ENCODE results near the gene HNRNPH1. TPM values are rescaled to one million over a fixed set of nuclear protein-coding genes. Genes with fewer than 3 reads are reported as not detected.

The HNRNPH1 gene
- total RNA-seq, 1 donor from 2014 or later = 657 TPM

DNA sequence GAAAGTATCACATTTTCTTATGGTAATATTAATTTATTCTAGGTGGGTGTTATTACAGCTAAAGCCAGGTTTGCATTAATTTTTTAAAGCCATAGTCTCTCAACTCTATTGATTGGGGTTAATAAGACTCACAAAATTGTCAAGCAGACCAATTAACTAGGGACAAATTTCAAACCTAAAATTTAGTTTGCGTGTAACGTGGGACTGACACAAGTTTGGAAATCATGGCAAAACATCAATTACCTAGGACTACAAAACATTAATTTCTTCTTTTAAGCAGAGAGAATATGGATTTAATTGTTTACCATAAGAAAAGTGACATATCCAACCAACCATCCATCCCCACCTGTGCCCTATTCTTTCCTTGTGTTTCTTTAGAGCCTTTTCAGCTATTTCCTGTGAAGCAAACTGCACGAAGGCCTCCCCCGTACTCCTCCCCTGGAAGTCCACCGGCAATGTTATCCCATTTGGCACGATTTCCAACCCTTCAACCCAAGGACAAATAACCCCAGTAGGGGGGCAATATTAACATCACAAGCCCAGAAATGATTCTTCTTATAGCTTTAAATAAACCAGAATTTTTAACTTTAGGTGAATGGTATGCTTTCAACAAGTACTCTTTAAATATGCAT is 4.4 kb downstream of the HNRNPH1 start:
- FAIRE-seq = no peak
- TF ChIP-seq, protein P1, sequence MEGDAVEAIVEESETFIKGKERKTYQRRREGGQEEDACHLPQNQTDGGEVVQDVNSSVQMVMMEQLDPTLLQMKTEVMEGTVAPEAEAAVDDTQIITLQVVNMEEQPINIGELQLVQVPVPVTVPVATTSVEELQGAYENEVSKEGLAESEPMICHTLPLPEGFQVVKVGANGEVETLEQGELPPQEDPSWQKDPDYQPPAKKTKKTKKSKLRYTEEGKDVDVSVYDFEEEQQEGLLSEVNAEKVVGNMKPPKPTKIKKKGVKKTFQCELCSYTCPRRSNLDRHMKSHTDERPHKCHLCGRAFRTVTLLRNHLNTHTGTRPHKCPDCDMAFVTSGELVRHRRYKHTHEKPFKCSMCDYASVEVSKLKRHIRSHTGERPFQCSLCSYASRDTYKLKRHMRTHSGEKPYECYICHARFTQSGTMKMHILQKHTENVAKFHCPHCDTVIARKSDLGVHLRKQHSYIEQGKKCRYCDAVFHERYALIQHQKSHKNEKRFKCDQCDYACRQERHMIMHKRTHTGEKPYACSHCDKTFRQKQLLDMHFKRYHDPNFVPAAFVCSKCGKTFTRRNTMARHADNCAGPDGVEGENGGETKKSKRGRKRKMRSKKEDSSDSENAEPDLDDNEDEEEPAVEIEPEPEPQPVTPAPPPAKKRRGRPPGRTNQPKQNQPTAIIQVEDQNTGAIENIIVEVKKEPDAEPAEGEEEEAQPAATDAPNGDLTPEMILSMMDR (IDR thresholded peaks at IDR 0.05; ENCODE audit: insufficient read depth, low read length, severe bottlenecking) = no peak
- no peak overlapping the region for H3K4me3 ChIP-seq (ENCODE audit: low read depth, low read length)
- peaks cover 37% of the 10 kb centered on the region for H3K36me3 ChIP-seq (ENCODE audit: control insufficient read depth, insufficient read depth, low read length)
- no peaks in the 10 kb centered on the region for H3K27me3 ChIP-seq (ENCODE audit: control insufficient read depth, insufficient read depth, low read length)
- no peak for DNase-seq (ENCODE audit: low read depth)

GRCh38 chr5:179617930-179618329 is 5.5 kb downstream of the HNRNPH1 start:
- TF ChIP-seq, protein P1 (IDR thresholded peaks at IDR 0.05; ENCODE audit: insufficient read depth, low read length, severe bottlenecking) = no peak
- Histone ChIP-seq H3K27me3 (ENCODE audit: control insufficient read depth, insufficient read depth, low read length) (no peaks in the 10 kb centered on the region), H3K4me3 (ENCODE audit: low read depth, low read length) (no peak overlapping the region), H3K36me3 (ENCODE audit: control insufficient read depth, insufficient read depth, low read length) (peaks cover 42% of the 10 kb centered on the region)
- FAIRE-seq (no peak), DNase-seq (ENCODE audit: low read depth) (no peak)

DNA sequence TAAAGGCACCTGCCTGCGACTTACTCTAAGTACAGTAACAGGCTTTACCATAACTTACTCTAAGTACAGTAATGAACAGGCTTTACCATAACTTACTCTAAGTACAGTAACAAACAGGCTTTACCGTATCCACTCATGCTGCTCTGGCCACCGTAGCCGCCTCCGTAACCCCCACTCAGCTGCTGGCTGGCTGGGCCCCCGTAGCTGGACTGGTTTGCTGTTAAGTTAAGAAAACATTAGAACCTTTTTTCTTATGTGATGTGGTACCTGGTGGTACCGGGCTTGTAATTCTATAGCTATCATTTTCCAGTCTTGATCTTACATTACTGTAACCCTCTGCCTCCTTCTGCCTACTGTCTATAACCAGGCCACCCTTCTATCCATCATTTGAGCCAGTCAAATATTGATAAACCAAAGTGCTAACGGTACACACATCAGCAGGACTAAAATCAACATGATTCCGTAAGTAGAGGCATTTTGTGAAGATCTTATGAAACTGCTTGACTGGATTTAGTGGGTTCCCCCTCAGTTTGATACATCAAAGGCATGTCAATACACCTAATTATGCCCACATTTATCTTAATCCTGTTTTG is 7.4 kb downstream of the HNRNPH1 start:
- no peak for FAIRE-seq
- H3K27me3 ChIP-seq (ENCODE audit: control insufficient read depth, insufficient read depth, low read length) = no peaks in the 10 kb centered on the region
- peaks cover 40% of the 10 kb centered on the region for H3K36me3 ChIP-seq (ENCODE audit: control insufficient read depth, insufficient read depth, low read length)
- TF ChIP-seq, protein P1 (IDR thresholded peaks at IDR 0.05; ENCODE audit: insufficient read depth, low read length, severe bottlenecking) = no peak
- DNase-seq (ENCODE audit: low read depth) = no peak
- no peak overlapping the region for H3K4me3 ChIP-seq (ENCODE audit: low read depth, low read length)

DNA sequence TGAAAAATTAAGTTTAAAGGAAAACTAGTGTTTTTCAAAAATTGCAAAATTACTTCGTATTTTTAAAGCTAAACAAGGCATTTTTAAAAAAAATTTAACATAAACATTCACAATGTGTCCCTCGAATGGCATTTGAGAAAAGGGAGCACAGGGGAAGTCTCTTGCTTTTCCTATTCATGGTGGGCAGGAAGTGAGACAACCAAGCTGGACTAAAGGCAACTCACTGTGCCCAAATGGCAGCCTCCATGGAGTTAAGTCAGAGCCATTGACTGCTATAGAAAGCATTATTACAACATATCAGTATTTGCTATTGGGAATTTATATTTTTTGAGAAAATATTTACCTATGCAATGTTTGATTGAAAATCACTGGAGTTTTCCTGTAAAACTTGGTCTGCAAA is 8.3 kb downstream of the HNRNPH1 start:
- no peak overlapping the region for H3K4me3 ChIP-seq (ENCODE audit: low read depth, low read length)
- DNase-seq (ENCODE audit: low read depth) (no peak), FAIRE-seq (no peak)
- peaks cover 38% of the 10 kb centered on the region for H3K36me3 ChIP-seq (ENCODE audit: control insufficient read depth, insufficient read depth, low read length)
- no peaks in the 10 kb centered on the region for H3K27me3 ChIP-seq (ENCODE audit: control insufficient read depth, insufficient read depth, low read length)
- TF ChIP-seq, protein P1 (IDR thresholded peaks at IDR 0.05; ENCODE audit: insufficient read depth, low read length, severe bottlenecking) = no peak

- DNase-seq (ENCODE audit: low read depth) = no peak
Observed at GRCh38 chr5:179614745-179615144, 8.7 kb downstream of the HNRNPH1 start.

More at GRCh38 chr5:179614745-179615144, 8.7 kb downstream of the HNRNPH1 start:
- TF ChIP-seq, protein P1 (IDR thresholded peaks at IDR 0.05; ENCODE audit: insufficient read depth, low read length, severe bottlenecking) = no peak
- H3K36me3 ChIP-seq (ENCODE audit: control insufficient read depth, insufficient read depth, low read length) = peaks cover 39% of the 10 kb centered on the region
- no peak for FAIRE-seq
- H3K27me3 ChIP-seq (ENCODE audit: control insufficient read depth, insufficient read depth, low read length) = no peaks in the 10 kb centered on the region
- no peak overlapping the region for H3K4me3 ChIP-seq (ENCODE audit: low read depth, low read length)
